ENCODE measurements around the gene TYROBP. TPM values are rescaled to one million over a fixed set of nuclear protein-coding genes. Genes with fewer than 3 reads are reported as not detected.
"Not testable (repeated sequence)": the region's sequence is repeated elsewhere in the genome, so short reads cannot be mapped to it uniquely, and the experiment has no call there.

Gene TYROBP
- total RNA-seq, 1 experiment from 2014 or later = not detected

GRCh38 chr19:35901055-35901644 is 6.9 kb downstream of the TYROBP start:
- DNase-seq (ENCODE audit: low spot score) = peak; percentile 77

- peak; percentile 74 for DNase-seq (ENCODE audit: low spot score)
Observed at GRCh38 chr19:35899547-35900214, 8.4 kb downstream of the TYROBP start.

- no peak for DNase-seq (ENCODE audit: low spot score)
Observed at GRCh38 chr19:35898499-35898809, 9.6 kb downstream of the TYROBP start.

- no peak for DNase-seq (ENCODE audit: low spot score)
Observed at GRCh38 chr19:35897706-35898451, 10.2 kb downstream of the TYROBP start.

GRCh38 chr19:35896643-35897040 is 11.5 kb downstream of the TYROBP start:
- no peak for DNase-seq (ENCODE audit: low spot score)

GRCh38 chr19:35895911-35896642 is 12.0 kb downstream of the TYROBP start:
- no peak for DNase-seq (ENCODE audit: low spot score)

- no peak for DNase-seq (ENCODE audit: low spot score)
Observed at GRCh38 chr19:35894342-35894741, 13.8 kb downstream of the TYROBP start.

GRCh38 chr19:35891819-35892218 is 16.3 kb downstream of the TYROBP start:
- DNase-seq (ENCODE audit: low spot score) = not testable (repeated sequence)

GRCh38 chr19:35890113-35890650 is 17.9 kb downstream of the TYROBP start:
- DNase-seq (ENCODE audit: low spot score) = no peak

GRCh38 chr19:35889370-35890112 is 18.6 kb downstream of the TYROBP start:
- no peak for DNase-seq (ENCODE audit: low spot score)

GRCh38 chr19:35888398-35888797 is 19.7 kb downstream of the TYROBP start:
- DNase-seq (ENCODE audit: low spot score) = no peak

GRCh38 chr19:35887197-35887596 is 20.9 kb downstream of the TYROBP start:
- DNase-seq (ENCODE audit: low spot score) = no peak

- DNase-seq (ENCODE audit: low spot score) = no peak
Observed at GRCh38 chr19:35885904-35886303, 22.2 kb downstream of the TYROBP start.

GRCh38 chr19:35885225-35885738 is 22.8 kb downstream of the TYROBP start:
- DNase-seq (ENCODE audit: low spot score) = no peak

GRCh38 chr19:35883882-35884281 is 24.2 kb downstream of the TYROBP start:
- no peak for DNase-seq (ENCODE audit: low spot score)

GRCh38 chr19:35882114-35882832 is 25.8 kb downstream of the TYROBP start:
- peak; percentile 64 for DNase-seq (ENCODE audit: low spot score)

GRCh38 chr19:35879770-35880317 is 28.3 kb downstream of the TYROBP start:
- peak; percentile 90 for DNase-seq (ENCODE audit: low spot score)

GRCh38 chr19:35879068-35879467 is 29.0 kb downstream of the TYROBP start:
- DNase-seq (ENCODE audit: low spot score) = no peak

GRCh38 chr19:35874392-35874930 is 33.6 kb downstream of the TYROBP start:
- DNase-seq (ENCODE audit: low spot score) = no peak

GRCh38 chr19:35872180-35872579 is 35.9 kb downstream of the TYROBP start:
- DNase-seq (ENCODE audit: low spot score) = no peak
